GM23248 (cell line): ENCODE data around the gene RNF10. TPM values are rescaled to one million over a fixed set of nuclear protein-coding genes. Genes with fewer than 3 reads are reported as not detected.

ENCODE experiments used
- DNase-seq: peaks from one replicate; pipeline ENCODE4 v3.0.0-alpha.2; 2015
- H2AFZ ChIP-seq: fragments of 200-600 bp; sonication (generic); 2 replicates; pipeline ENCODE4 v1.6.1; 2016; ENCODE audit warnings: antibody characterized with exemption
- H3F3A ChIP-seq: fragments of 200-600 bp; sonication (generic); 2 replicates; pipeline ENCODE4 v1.6.1; 2016; ENCODE audit warnings: mild to moderate bottlenecking, antibody characterized with exemption, mixed run types; ENCODE audit not compliant: insufficient read depth
- H3K27ac ChIP-seq: fragments of 200-600 bp; sonication (generic); 2 replicates; pipeline ENCODE4 v1.5.1; 2016; ENCODE audit warnings: mild to moderate bottlenecking
- H3K27me3 ChIP-seq: fragments of 200-600 bp; sonication (generic); replicated peaks from 2 replicates; pipeline ENCODE4 v1.6.1; 2016; ENCODE audit warnings: mild to moderate bottlenecking; ENCODE audit not compliant: insufficient read depth
- H3K36me3 ChIP-seq: fragments of 200-600 bp; sonication (generic); 2 replicates; pipeline ENCODE4 v1.6.1; 2016; ENCODE audit warnings: low read depth, mild to moderate bottlenecking
- H3K4me1 ChIP-seq: fragments of 200-600 bp; sonication (generic); 2 replicates; pipeline ENCODE4 v1.6.1; 2016; ENCODE audit warnings: mild to moderate bottlenecking; ENCODE audit not compliant: insufficient read depth
- H3K4me2 ChIP-seq: fragments of 200-600 bp; sonication (generic); one replicate; pipeline ENCODE4 v1.6.1; 2016; ENCODE audit warnings: mild to moderate bottlenecking; ENCODE audit not compliant: unreplicated experiment
- H3K4me3 ChIP-seq: fragments of 200-600 bp; sonication (generic); 2 replicates; pipeline ENCODE4 v1.5.1; 2016; ENCODE audit warnings: mild to moderate bottlenecking
- H3K79me2 ChIP-seq: fragments of 200-600 bp; sonication (generic); 2 replicates; pipeline ENCODE4 v1.6.1; 2016; ENCODE audit warnings: mild to moderate bottlenecking; ENCODE audit not compliant: insufficient read depth
- H3K9ac ChIP-seq: fragments of 200-600 bp; sonication (generic); 2 replicates; pipeline ENCODE4 v1.6.1; 2016; ENCODE audit warnings: mild to moderate bottlenecking
- H3K9me2 ChIP-seq: fragments of 200-600 bp; sonication (generic); 2 replicates; pipeline ENCODE4 v1.6.1; 2016; ENCODE audit warnings: mixed run types, mild to moderate bottlenecking, moderate library complexity; ENCODE audit not compliant: insufficient read depth
- H3K9me3 ChIP-seq: fragments of 200-600 bp; sonication (generic); one replicate; pipeline ENCODE4 v1.6.1; 2017; ENCODE audit warnings: low read depth
- H4K20me1 ChIP-seq: fragments of 200-600 bp; sonication (generic); 2 replicates; pipeline ENCODE4 v1.6.0; 2016; ENCODE audit not compliant: insufficient read depth
- EZH2 ChIP-seq: fragments of 200-600 bp; sonication (generic); IDR thresholded peaks from 2 replicates; pipeline ENCODE4 v1.6.1; 2018; ENCODE audit warnings: antibody characterized with exemption, mild to moderate bottlenecking; ENCODE audit not compliant: insufficient read depth, poor library complexity, severe bottlenecking
- EZH2phosphoT487 ChIP-seq: fragments of 200-600 bp; sonication (generic); IDR thresholded peaks from 2 replicates; pipeline ENCODE4 v1.6.1; 2018; ENCODE audit warnings: antibody characterized with exemption, moderate library complexity, mild to moderate bottlenecking, low read depth; ENCODE audit not compliant: insufficient read depth
- WGBS, 2 experiments: methylation state at CpG; one replicate each; pipeline ENCODE4 v1.1.6; 2015 to 2017; ENCODE audit warnings: low lambda C conversion rate in 2 of 2, low coverage in 1 of 2; ENCODE audit errors: missing lambda C conversion rate in 2 of 2; 5-methylcytosine and 5-hydroxymethylcytosine counted together
- in situ Hi-C: fragments of 300-500 bp; cut with MboI; formaldehyde crosslinking; loops from 2 replicates; pipeline ENCODE4 v1.15.0; 2020
- polyA plus RNA-seq: library from polyadenylated mRNA; unstranded; fragments of >200 nt; fragmentation: Nextera tagmentation; extraction: Ambion mirVana; gene quantifications from 2 replicates; pipeline ENCODE4 v1.2.1, GENCODE V29; 2016
- total RNA-seq: library from RNA; depleted of rRNA; stranded (reverse); fragments of >200 nt; shearing (Covaris generic); gene quantifications from 2 replicates; pipeline ENCODE4 v1.2.3, GENCODE V29; 2014

RNF10 gene
- total and polyA plus RNA-seq, 2 experiments from 2014 or later = 69.3 to 130 TPM

- H2AFZ ChIP-seq = no peak overlapping the region
- DNase-seq = no peak
- no peak overlapping the region for H3K4me2 ChIP-seq
- H3K4me1 ChIP-seq = no peaks in the 10 kb centered on the region
- H3K4me3 ChIP-seq = no peak overlapping the region
- no peaks in the 10 kb centered on the region for H3K79me2 ChIP-seq
- TF ChIP-seq EZH2 (no peak), EZH2phosphoT487 (no peak)
- in situ Hi-C loops = loop anchor here (10.0 kb wide), 1 partner anchor 362 kb away; no protein-coding TSS in a partner anchor
- no peaks in the 10 kb centered on the region for H4K20me1 ChIP-seq
- no peaks in the 10 kb centered on the region for H3K9me3 ChIP-seq
- no peak overlapping the region for H3K27ac ChIP-seq
- H3K36me3 ChIP-seq = no peaks in the 10 kb centered on the region
- H3K27me3 ChIP-seq = peaks cover 16% of the 10 kb centered on the region
- H3K9me2 ChIP-seq = no peaks in the 10 kb centered on the region
- no peak overlapping the region for H3K9ac ChIP-seq
- no peaks in the 10 kb centered on the region for H3F3A ChIP-seq
- WGBS, 2 experiments = 53 to 54% methylated on average over 8 of the region's 8 CpGs
These were observed 58.2 kb downstream of the RNF10 start for GRCh38 chr12:120592121-120593049.

GRCh38 chr12:120596901-120597300, 62.7 kb downstream of the RNF10 start:
- Histone ChIP-seq H3K79me2 (no peaks in the 10 kb centered on the region), H3K9me2 (no peaks in the 10 kb centered on the region), H3K36me3 (no peaks in the 10 kb centered on the region), H3K4me3 (no peak overlapping the region), H3K27ac (no peak overlapping the region), H3K27me3 (peaks cover 29% of the 10 kb centered on the region), H2AFZ (no peak overlapping the region), H3K4me2 (no peak overlapping the region), H3K4me1 (no peaks in the 10 kb centered on the region), H3F3A (no peaks in the 10 kb centered on the region), H3K9ac (no peak overlapping the region), H4K20me1 (no peaks in the 10 kb centered on the region), H3K9me3 (no peaks in the 10 kb centered on the region)
- no peak for DNase-seq
- in situ Hi-C loops = loop anchor here (10.0 kb wide), 1 partner anchor 358 kb away; no protein-coding TSS in a partner anchor
- TF ChIP-seq EZH2 = no peak
- no peak for TF ChIP-seq EZH2phosphoT487
- WGBS, 2 experiments = 65 to 71% methylated on average over 3 of the region's 3 CpGs

- 35 to 39% methylated on average over 3 of the region's 3 CpGs for WGBS, 2 experiments
- in situ Hi-C loops = loop anchor here (10.0 kb wide), 1 partner anchor 357 kb away; no protein-coding TSS in a partner anchor
- no peaks in the 10 kb centered on the region for H3K36me3 ChIP-seq
- peaks cover 28% of the 10 kb centered on the region; the same call in 1 of the 2 replicates for H3K27me3 ChIP-seq
- no peak overlapping the region for H3K9ac ChIP-seq
- DNase-seq = no peak
- H3F3A ChIP-seq = no peaks in the 10 kb centered on the region
- no peaks in the 10 kb centered on the region for H3K79me2 ChIP-seq
- no peaks in the 10 kb centered on the region for H4K20me1 ChIP-seq
- H3K4me2 ChIP-seq = no peak overlapping the region
- TF ChIP-seq EZH2 = no peak
- no peak for TF ChIP-seq EZH2phosphoT487
- no peaks in the 10 kb centered on the region for H3K9me3 ChIP-seq
- H3K4me1 ChIP-seq = no peaks in the 10 kb centered on the region
- no peak overlapping the region for H3K27ac ChIP-seq
- H3K9me2 ChIP-seq = no peaks in the 10 kb centered on the region
- no peak overlapping the region for H2AFZ ChIP-seq
- no peak overlapping the region for H3K4me3 ChIP-seq
These were observed 63.7 kb downstream of the RNF10 start for GRCh38 chr12:120597861-120598260.

- 17 to 19% methylated on average over 12 to 13 of the region's 13 CpGs for WGBS, 2 experiments
- Histone ChIP-seq H4K20me1 (no peaks in the 10 kb centered on the region), H3K27me3 (peaks cover 28% of the 10 kb centered on the region; the same call in 1 of the 2 replicates), H3K4me2 (no peak overlapping the region), H2AFZ (no peak overlapping the region), H3K4me3 (no peak overlapping the region), H3K27ac (no peak overlapping the region), H3K79me2 (no peaks in the 10 kb centered on the region), H3K4me1 (no peaks in the 10 kb centered on the region), H3K9me3 (no peaks in the 10 kb centered on the region), H3F3A (no peaks in the 10 kb centered on the region), H3K9ac (no peak overlapping the region), H3K36me3 (no peaks in the 10 kb centered on the region), H3K9me2 (no peaks in the 10 kb centered on the region)
- in situ Hi-C loops = loop anchor here (10.0 kb wide), 1 partner anchor 356 kb away; no protein-coding TSS in a partner anchor
- TF ChIP-seq EZH2phosphoT487 = no peak
- no peak for TF ChIP-seq EZH2
- peak; percentile 72 for DNase-seq
These were observed 64.7 kb downstream of the RNF10 start for GRCh38 chr12:120598674-120599463.
